Gastroesophageal sphincter (tissue), 4 donors: ENCODE data around the gene RPS4Y1. TPM values are rescaled to one million over a fixed set of nuclear protein-coding genes. Genes with fewer than 3 reads are reported as not detected.

Source experiments
- ATAC-seq: fragments of 150-250 bp; one replicate; pipeline ENCODE4 v1.9.1; 2016; ENCODE audit warnings: mild to moderate bottlenecking, moderate library complexity
- H3K27ac ChIP-seq, 4 donors: fragments of 200-600 bp; sonication (generic) in 3 of 4; 1 replicate in 3 of 4; 2 replicates in 1 of 4; pipeline ENCODE4 v1.5.1; 2016 to 2019
- H3K27me3 ChIP-seq: fragments of 200-600 bp; sonication (generic); one replicate; pipeline ENCODE4 v1.5.1; 2019
- H3K36me3 ChIP-seq, 2 donors: fragments of 200-600 bp; sonication (generic); one replicate each; pipeline ENCODE4 v1.5.1; 2019; ENCODE audit warnings: control low read depth in 1 of 2
- H3K4me1 ChIP-seq, 3 donors: fragments of 200-600 bp; sonication (generic); 1 replicate in 2 of 3; 2 replicates in 1 of 3; pipeline ENCODE4 v1.5.1; 2016 to 2019; ENCODE audit warnings: control low read depth in 2 of 3
- H3K4me3 ChIP-seq, 2 donors: fragments of 200-600 bp; sonication (generic); one replicate each; pipeline ENCODE4 v1.5.1; 2019; ENCODE audit warnings: mild to moderate bottlenecking in 1 of 2, moderate library complexity in 1 of 2
- H3K9me3 ChIP-seq, 3 donors: fragments of 200-600 bp; sonication (generic); one replicate each; pipeline ENCODE4 v1.5.1; 2017 to 2019; ENCODE audit warnings: control low read depth in 2 of 3
- EP300 ChIP-seq: sonication (generic); formaldehyde crosslinking; IDR thresholded peaks from one replicate; pipeline ENCODE4 v1.6.1; 2017; ENCODE audit warnings: antibody characterized with exemption, mild to moderate bottlenecking
- POLR2A ChIP-seq, 2 donors: fragments of 450-650 bp; IDR thresholded peaks; one replicate each; pipeline ENCODE4 v1.6.1; 2017; ENCODE audit warnings: antibody characterized with exemption in 2 of 2, mild to moderate bottlenecking in 2 of 2, moderate library complexity in 1 of 2
- POLR2AphosphoS5 ChIP-seq: sonication (generic); formaldehyde crosslinking; IDR thresholded peaks from one replicate; pipeline ENCODE4 v1.6.1; 2017; ENCODE audit warnings: antibody characterized with exemption
- WGBS, 2 donors: methylation state at CpG; one replicate each; pipeline ENCODE4 v1.1.5; 2018; ENCODE audit warnings: low coverage in 1 of 2; 5-methylcytosine and 5-hydroxymethylcytosine counted together
- total RNA-seq, 4 donors: library from RNA; depleted of rRNA; stranded (reverse); fragments of >200 nt; gene quantifications; one replicate each; pipeline ENCODE4 v1.1.0, GENCODE V29; 2016
- TF ChIP-seq, protein P1 (sequence below), 4 experiments: fragments of 200-600 bp in 2 of 4; fragments of 450-650 bp in 2 of 4; sonication (generic) in 1 of 4; IDR thresholded peaks; one replicate each; pipeline ENCODE4 v1.5.1; 2017 to 2019; ENCODE audit warnings: antibody characterized with exemption in 4 of 4, mild to moderate bottlenecking in 2 of 4, moderate library complexity in 2 of 4

Gene RPS4Y1
- total RNA-seq, 4 donors from 2014 or later, result 0.31 to 329 (median 103) TPM

DNA sequence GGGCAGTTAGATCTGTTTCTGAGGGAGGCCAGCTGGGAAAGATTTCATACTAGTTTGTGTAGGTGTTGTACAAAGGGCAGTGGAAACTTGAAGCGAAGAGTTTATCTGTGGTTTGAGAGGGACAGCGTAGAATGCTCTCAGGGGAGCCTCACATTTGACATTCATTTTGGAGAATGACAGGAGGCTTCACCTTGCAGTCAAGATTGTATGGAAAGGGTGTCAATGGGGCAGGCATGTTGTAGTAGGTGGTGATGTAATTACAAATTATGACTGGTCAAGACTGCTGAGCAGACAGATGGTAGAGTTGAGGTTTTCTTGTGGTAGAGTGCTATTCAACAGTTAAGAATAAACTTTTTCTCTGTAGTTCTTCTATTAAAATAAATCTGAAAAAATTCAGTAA, 7.0 kb downstream of the RPS4Y1 start:
- peaks cover 0 to 90% of the 10 kb centered on the region in 2 donors for H3K36me3 ChIP-seq
- H3K27ac ChIP-seq, result no peak overlapping the region
- ATAC-seq, result no peak
- no peaks in the 10 kb centered on the region for H3K4me1 ChIP-seq
- no peaks in the 10 kb centered on the region for H3K27me3 ChIP-seq
- 89% methylated on average over 2 of the region's 2 CpGs; no CpG with 5 or more reads in 1 of the 2 donors for WGBS, 2 donors
- H3K4me3 ChIP-seq, result no peak overlapping the region
- H3K9me3 ChIP-seq, result no peaks in the 10 kb centered on the region
- TF ChIP-seq POLR2A (IDR thresholded peaks at IDR 0.05), result no peak
- TF ChIP-seq POLR2AphosphoS5, result no peak
- TF ChIP-seq EP300, result no peak
- TF ChIP-seq, protein P1, sequence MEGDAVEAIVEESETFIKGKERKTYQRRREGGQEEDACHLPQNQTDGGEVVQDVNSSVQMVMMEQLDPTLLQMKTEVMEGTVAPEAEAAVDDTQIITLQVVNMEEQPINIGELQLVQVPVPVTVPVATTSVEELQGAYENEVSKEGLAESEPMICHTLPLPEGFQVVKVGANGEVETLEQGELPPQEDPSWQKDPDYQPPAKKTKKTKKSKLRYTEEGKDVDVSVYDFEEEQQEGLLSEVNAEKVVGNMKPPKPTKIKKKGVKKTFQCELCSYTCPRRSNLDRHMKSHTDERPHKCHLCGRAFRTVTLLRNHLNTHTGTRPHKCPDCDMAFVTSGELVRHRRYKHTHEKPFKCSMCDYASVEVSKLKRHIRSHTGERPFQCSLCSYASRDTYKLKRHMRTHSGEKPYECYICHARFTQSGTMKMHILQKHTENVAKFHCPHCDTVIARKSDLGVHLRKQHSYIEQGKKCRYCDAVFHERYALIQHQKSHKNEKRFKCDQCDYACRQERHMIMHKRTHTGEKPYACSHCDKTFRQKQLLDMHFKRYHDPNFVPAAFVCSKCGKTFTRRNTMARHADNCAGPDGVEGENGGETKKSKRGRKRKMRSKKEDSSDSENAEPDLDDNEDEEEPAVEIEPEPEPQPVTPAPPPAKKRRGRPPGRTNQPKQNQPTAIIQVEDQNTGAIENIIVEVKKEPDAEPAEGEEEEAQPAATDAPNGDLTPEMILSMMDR (IDR thresholded peaks at IDR 0.05), result no peak

DNA sequence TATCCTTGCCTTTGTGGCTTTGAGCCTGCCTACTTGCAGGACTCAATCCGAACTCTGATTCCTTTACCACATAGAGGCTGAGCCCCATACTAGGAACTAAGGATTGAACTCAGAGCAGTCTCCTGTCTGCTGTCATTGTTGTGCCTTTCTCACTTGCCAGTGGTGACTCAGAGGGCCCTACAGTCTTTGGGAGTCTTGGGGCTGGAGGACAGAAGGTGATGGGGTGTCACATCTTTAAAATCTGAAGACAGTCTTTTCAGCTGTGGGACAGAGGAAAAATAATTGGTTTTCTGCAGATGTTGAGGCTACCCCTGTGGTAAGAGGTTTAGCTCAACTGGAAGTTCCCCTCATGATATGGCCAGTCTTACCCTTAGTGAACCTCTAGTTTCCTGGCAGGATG, 8.0 kb downstream of the RPS4Y1 start:
- no peak overlapping the region for H3K4me3 ChIP-seq
- H3K27me3 ChIP-seq, result no peaks in the 10 kb centered on the region
- peaks cover 0 to 89% of the 10 kb centered on the region in 2 donors for H3K36me3 ChIP-seq
- H3K9me3 ChIP-seq, result no peaks in the 10 kb centered on the region
- H3K27ac ChIP-seq, result no peak overlapping the region
- TF ChIP-seq POLR2AphosphoS5, result no peak
- TF ChIP-seq, protein P1 (IDR thresholded peaks at IDR 0.05), result no peak
- H3K4me1 ChIP-seq, result no peaks in the 10 kb centered on the region
- no peak for ATAC-seq
- no CpG with 5 or more reads among the region's 1 CpG for WGBS, 2 donors

DNA sequence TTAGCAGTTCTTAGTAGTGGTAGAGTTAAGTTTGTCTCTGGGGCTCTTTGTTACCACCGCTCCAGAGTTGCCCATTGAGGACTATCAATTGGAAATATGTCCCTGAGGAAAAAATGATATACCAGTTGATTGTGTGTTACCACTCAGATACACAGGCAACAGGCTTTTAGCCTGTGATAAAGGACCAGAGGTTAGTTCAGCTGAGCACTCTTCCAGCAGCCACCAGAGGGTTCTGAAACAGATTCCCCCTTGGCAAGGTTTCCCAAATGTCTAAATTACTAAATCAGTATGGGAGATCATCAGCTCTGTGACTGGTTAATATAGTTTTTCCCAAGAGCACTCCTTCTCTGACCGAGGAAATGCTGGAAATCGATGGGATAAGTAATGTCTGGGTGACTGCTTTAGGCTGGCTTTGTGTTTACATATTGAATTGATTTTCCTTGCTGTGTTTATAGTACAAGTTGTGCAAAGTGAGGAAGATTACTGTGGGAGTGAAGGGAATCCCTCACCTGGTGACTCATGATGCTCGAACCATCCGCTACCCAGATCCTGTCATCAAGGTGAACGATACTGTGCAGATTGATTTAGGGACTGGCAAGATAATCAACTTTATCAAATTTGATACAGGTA, 12.9 kb downstream of the RPS4Y1 start:
- Histone ChIP-seq H3K27ac (no peak overlapping the region), H3K4me3 (no peak overlapping the region), H3K9me3 (no peaks in the 10 kb centered on the region), H3K4me1 (no peaks in the 10 kb centered on the region), H3K27me3 (no peaks in the 10 kb centered on the region), H3K36me3 (peaks cover 0 to 69% of the 10 kb centered on the region in 2 donors)
- WGBS, 2 donors, result 94% methylated on average over 4 of the region's 6 CpGs; no CpG with 5 or more reads in 1 of the 2 donors
- TF ChIP-seq EP300, result no peak
- no peak for TF ChIP-seq POLR2A (IDR thresholded peaks at IDR 0.05)
- no peak for TF ChIP-seq POLR2AphosphoS5
- TF ChIP-seq, protein P1 (IDR thresholded peaks at IDR 0.05), result no peak
- no peak for ATAC-seq

- peaks cover 0 to 65% of the 10 kb centered on the region in 2 donors for H3K36me3 ChIP-seq
- no peaks in the 10 kb centered on the region for H3K4me1 ChIP-seq
- H3K9me3 ChIP-seq, result no peaks in the 10 kb centered on the region
- H3K4me3 ChIP-seq, result no peak overlapping the region
- no peaks in the 10 kb centered on the region for H3K27me3 ChIP-seq
- no peak overlapping the region for H3K27ac ChIP-seq
- 93% methylated on average over 5 of the region's 5 CpGs; no CpG with 5 or more reads in 1 of the 2 donors for WGBS, 2 donors
- ATAC-seq, result no peak
- TF ChIP-seq EP300 (no peak), POLR2AphosphoS5 (no peak), POLR2A (IDR thresholded peaks at IDR 0.05) (no peak)
- TF ChIP-seq, protein P1 (IDR thresholded peaks at IDR 0.05), result no peak
Measured at GRCh38 chrY:2857068-2857467, 15.7 kb downstream of the RPS4Y1 start.

- H3K4me1 ChIP-seq, result no peaks in the 10 kb centered on the region
- no peak for ATAC-seq
- H3K9me3 ChIP-seq, result no peaks in the 10 kb centered on the region
- no peak overlapping the region for H3K27ac ChIP-seq
- peaks cover 0 to 69% of the 10 kb centered on the region in 2 donors for H3K36me3 ChIP-seq
- H3K4me3 ChIP-seq, result no peak overlapping the region
- TF ChIP-seq POLR2AphosphoS5, result no peak
- TF ChIP-seq EP300, result no peak
- TF ChIP-seq, protein P1 (IDR thresholded peaks at IDR 0.05), result no peak
- TF ChIP-seq POLR2A (IDR thresholded peaks at IDR 0.05), result no peak
- WGBS, 2 donors, result 86% methylated on average over 2 of the region's 4 CpGs; no CpG with 5 or more reads in 1 of the 2 donors
- no peaks in the 10 kb centered on the region for H3K27me3 ChIP-seq
Measured at GRCh38 chrY:2857686-2858085, 16.3 kb downstream of the RPS4Y1 start.
